OCI-LY1 (cell line): Measurements from ENCODE around the gene OR8B4.
"Not testable (repeated sequence)": the region's sequence is repeated elsewhere in the genome, so short reads cannot be mapped to it uniquely, and the experiment has no call there.

Experiments
- H2AFZ ChIP-seq: fragments of 200-600 bp; sonication (generic), shearing (Covaris generic); 2 replicates; pipeline ENCODE4 v1.6.0; 2014; ENCODE audit warnings: antibody characterized with exemption, mild to moderate bottlenecking, low read length
- H3F3A ChIP-seq: fragments of 200-600 bp; sonication (generic), shearing (Covaris generic); 2 replicates; pipeline ENCODE4 v1.6.0; 2014; ENCODE audit warnings: mild to moderate bottlenecking, antibody characterized with exemption, low read length, moderate library complexity; ENCODE audit not compliant: insufficient read depth
- H3K27ac ChIP-seq: fragments of 200-600 bp; sonication (generic); 2 replicates; pipeline ENCODE4 v1.5.1; 2014; ENCODE audit warnings: low read length, mixed run types, mild to moderate bottlenecking, low read depth; ENCODE audit not compliant: poor library complexity, severe bottlenecking
- H3K27me3 ChIP-seq: fragments of 200-600 bp; sonication (generic); 2 replicates; pipeline ENCODE4 v1.6.0; 2014; ENCODE audit warnings: antibody characterized with exemption, mild to moderate bottlenecking, low read length, moderate library complexity; ENCODE audit not compliant: insufficient read depth
- H3K36me3 ChIP-seq: fragments of 200-600 bp; sonication (generic); 2 replicates; pipeline ENCODE4 v1.6.1; 2014; ENCODE audit warnings: mild to moderate bottlenecking, antibody characterized with exemption, low read length, moderate library complexity, mixed read lengths; ENCODE audit not compliant: insufficient read depth
- H3K4me1 ChIP-seq: fragments of 200-600 bp; sonication (generic); 2 replicates; pipeline ENCODE4 v1.5.1; 2014; ENCODE audit warnings: mild to moderate bottlenecking, low read length, moderate library complexity; ENCODE audit not compliant: insufficient read depth, severe bottlenecking
- H3K4me2 ChIP-seq: fragments of 200-600 bp; sonication (generic), shearing (Covaris generic); 2 replicates; pipeline ENCODE4 v1.6.1; 2014; ENCODE audit warnings: low read length
- H3K4me3 ChIP-seq: fragments of 200-600 bp; sonication (generic); 2 replicates; pipeline ENCODE4 v1.5.1; 2014; ENCODE audit warnings: low read length, low read depth, mild to moderate bottlenecking, mixed read lengths; ENCODE audit not compliant: poor library complexity, severe bottlenecking
- H3K79me2 ChIP-seq: fragments of 200-600 bp; shearing (Covaris generic); 2 replicates; pipeline ENCODE4 v1.6.1; 2016; ENCODE audit warnings: mixed run types, low read length, mixed read lengths; ENCODE audit not compliant: insufficient read depth
- H3K9ac ChIP-seq: fragments of 200-600 bp; sonication (generic), shearing (Covaris generic); 2 replicates; pipeline ENCODE4 v1.6.1; 2014; ENCODE audit warnings: mild to moderate bottlenecking, low read length, mixed read lengths
- H3K9me2 ChIP-seq: fragments of 200-600 bp; sonication (generic), shearing (Covaris generic); 2 replicates; pipeline ENCODE4 v1.6.1; 2014; ENCODE audit warnings: low read depth, mild to moderate bottlenecking, low read length, mixed read lengths
- H3K9me3 ChIP-seq: fragments of 200-600 bp; shearing (Covaris generic); 2 replicates; pipeline ENCODE4 v1.6.1; 2014; ENCODE audit warnings: low read length, mixed read lengths
- H4K20me1 ChIP-seq: fragments of 200-600 bp; sonication (generic), shearing (Covaris generic); 2 replicates; pipeline ENCODE4 v1.6.0; 2016; ENCODE audit warnings: mild to moderate bottlenecking, low read length; ENCODE audit not compliant: insufficient read depth
- EZH2 ChIP-seq: fragments of 200-600 bp; sonication (generic), shearing (Covaris generic); IDR thresholded peaks from 2 replicates; pipeline ENCODE4 v1.8.0; 2017; ENCODE audit warnings: borderline replicate concordance, mixed run types, mild to moderate bottlenecking, antibody characterized with exemption, low read length, moderate library complexity, mixed read lengths
- TF ChIP-seq, protein P1 (sequence below): fragments of 200-600 bp; sonication (generic), shearing (Covaris generic); IDR thresholded peaks from 2 replicates; pipeline ENCODE4 v1.5.1; 2017; ENCODE audit warnings: mild to moderate bottlenecking, antibody characterized with exemption, low read length, moderate library complexity, mixed read lengths

Gene OR8B4

DNA sequence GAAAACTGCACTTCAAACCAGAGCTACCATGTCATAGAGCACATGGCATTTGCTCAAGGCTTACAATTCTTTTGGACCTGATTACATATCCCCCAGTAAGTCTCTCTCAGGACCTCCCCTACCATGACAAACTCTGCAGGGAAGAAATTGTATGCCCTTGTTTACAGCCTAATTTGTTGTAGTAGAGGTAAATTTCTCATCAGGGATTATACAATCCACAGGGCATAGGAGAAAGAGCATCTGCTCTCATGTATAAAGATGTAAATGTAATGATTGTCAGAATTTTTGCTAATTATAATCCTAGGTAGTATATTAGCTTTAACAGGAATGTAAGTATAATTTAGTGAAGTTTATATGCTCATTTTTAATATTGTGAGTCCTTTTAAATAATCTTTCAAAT is 25.7 kb downstream of the OR8B4 start, which contains the start of gene OR8B3:
TSS of gene OR8B3 (minus strand) at position 101 of the 400 bp plus-strand sequence. CDS start 1,673 bp downstream, outside the sequence.
- no peaks in the 10 kb centered on the region for H3K9me2 ChIP-seq
- H3K4me1 ChIP-seq: no peaks in the 10 kb centered on the region
- H3K79me2 ChIP-seq: no peaks in the 10 kb centered on the region
- no peaks in the 10 kb centered on the region for H3F3A ChIP-seq
- TF ChIP-seq EZH2: no peak
- H3K27me3 ChIP-seq: no peaks in the 10 kb centered on the region
- H4K20me1 ChIP-seq: no peaks in the 10 kb centered on the region
- H3K27ac ChIP-seq: no peak within 1 kb of the TSS
- no peaks in the 10 kb centered on the region for H3K36me3 ChIP-seq
- H3K4me2 ChIP-seq: no peak within 1 kb of the TSS
- H2AFZ ChIP-seq: no peak within 1 kb of the TSS
- no peak within 1 kb of the TSS for H3K9ac ChIP-seq
- H3K9me3 ChIP-seq: no peaks in the 10 kb centered on the region
- H3K4me3 ChIP-seq: no peak within 1 kb of the TSS

DNA sequence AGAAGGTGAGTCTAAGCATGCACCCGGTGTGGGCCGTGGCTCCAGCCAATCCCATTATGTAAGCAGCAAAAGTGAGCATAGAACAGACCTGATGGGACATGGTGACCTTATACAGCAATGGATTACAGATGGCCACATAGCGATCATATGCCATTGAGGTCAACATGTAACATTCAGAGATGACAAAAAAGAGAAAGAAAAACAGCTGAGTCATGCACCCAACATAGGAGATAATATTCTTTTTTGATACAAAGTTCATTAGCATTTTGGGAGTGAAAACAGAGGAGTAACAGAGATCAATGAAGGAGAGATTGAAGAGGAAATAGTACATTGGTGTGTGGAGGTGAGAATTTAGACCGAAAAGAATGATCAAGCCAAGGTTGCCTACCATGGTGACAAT is 27.8 kb downstream of the OR8B4 start:
- not testable (repeated sequence) for H3K79me2 ChIP-seq, H3K9me2 ChIP-seq, H3K27me3 ChIP-seq, H4K20me1 ChIP-seq, H3K9ac ChIP-seq, H3K4me3 ChIP-seq, H3K36me3 ChIP-seq, H3K9me3 ChIP-seq, H3F3A ChIP-seq, H3K27ac ChIP-seq, H3K4me1 ChIP-seq, H3K4me2 ChIP-seq, H2AFZ ChIP-seq

DNA sequence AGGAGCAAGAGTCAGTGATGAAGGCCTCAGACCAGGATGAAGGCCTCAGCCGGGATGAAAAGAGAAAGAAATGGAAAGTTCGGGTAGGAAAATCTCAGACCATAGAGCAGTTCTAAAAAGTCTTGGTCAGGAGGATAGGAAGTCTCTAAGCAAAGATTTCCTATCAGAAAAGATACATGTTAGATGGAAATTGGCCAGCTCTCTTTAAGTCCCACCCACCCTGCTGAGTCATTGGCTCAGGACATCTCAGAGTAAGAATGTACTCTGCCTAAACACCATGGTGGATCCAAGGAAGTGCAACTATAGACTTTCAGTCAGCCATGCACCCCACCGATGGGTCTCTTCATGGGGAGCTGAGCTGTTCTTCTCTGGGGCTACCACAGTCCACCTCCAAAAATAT is 30.3 kb downstream of the OR8B4 start:
- no peaks in the 10 kb centered on the region for H3K27me3 ChIP-seq
- no peak overlapping the region for H3K4me2 ChIP-seq
- no peak overlapping the region for H2AFZ ChIP-seq
- H3K36me3 ChIP-seq: no peaks in the 10 kb centered on the region
- no peaks in the 10 kb centered on the region for H3K4me1 ChIP-seq
- H3K4me3 ChIP-seq: no peak overlapping the region
- H3F3A ChIP-seq: no peaks in the 10 kb centered on the region
- no peak overlapping the region for H3K27ac ChIP-seq
- H4K20me1 ChIP-seq: no peaks in the 10 kb centered on the region
- TF ChIP-seq EZH2: no peak
- TF ChIP-seq, protein P1, sequence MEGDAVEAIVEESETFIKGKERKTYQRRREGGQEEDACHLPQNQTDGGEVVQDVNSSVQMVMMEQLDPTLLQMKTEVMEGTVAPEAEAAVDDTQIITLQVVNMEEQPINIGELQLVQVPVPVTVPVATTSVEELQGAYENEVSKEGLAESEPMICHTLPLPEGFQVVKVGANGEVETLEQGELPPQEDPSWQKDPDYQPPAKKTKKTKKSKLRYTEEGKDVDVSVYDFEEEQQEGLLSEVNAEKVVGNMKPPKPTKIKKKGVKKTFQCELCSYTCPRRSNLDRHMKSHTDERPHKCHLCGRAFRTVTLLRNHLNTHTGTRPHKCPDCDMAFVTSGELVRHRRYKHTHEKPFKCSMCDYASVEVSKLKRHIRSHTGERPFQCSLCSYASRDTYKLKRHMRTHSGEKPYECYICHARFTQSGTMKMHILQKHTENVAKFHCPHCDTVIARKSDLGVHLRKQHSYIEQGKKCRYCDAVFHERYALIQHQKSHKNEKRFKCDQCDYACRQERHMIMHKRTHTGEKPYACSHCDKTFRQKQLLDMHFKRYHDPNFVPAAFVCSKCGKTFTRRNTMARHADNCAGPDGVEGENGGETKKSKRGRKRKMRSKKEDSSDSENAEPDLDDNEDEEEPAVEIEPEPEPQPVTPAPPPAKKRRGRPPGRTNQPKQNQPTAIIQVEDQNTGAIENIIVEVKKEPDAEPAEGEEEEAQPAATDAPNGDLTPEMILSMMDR: no peak
- H3K9me2 ChIP-seq: no peaks in the 10 kb centered on the region
- no peaks in the 10 kb centered on the region for H3K79me2 ChIP-seq
- H3K9ac ChIP-seq: no peak overlapping the region
- no peaks in the 10 kb centered on the region for H3K9me3 ChIP-seq

DNA sequence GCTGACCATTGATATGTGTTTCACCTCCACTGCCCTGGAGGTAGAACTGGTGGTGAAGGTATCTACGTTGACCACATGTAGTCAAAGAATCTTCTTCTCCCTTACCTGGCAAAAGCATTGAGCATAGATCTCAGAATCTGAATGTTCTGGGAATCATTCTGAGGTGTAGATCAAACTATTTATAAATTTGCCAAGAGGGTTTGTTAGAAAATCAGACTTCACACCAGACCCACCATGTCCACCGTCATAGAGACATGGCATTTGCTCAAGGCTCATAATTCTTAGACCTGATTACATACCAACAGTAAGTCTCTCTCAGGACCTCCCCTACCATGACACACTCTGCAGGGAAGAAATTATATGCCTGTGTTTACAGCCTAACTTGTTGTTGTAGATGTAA is 40.3 kb downstream of the OR8B4 start, which contains the start of gene OR8B2:
TSS of gene OR8B2 (minus strand) at position 101 of the 400 bp plus-strand sequence. CDS start 1,156 bp downstream, outside the sequence.
- Histone ChIP-seq H2AFZ (no peak within 1 kb of the TSS), H3K9ac (no peak within 1 kb of the TSS), H3K36me3 (no peaks in the 10 kb centered on the region), H3K9me3 (no peaks in the 10 kb centered on the region), H3K27me3 (no peaks in the 10 kb centered on the region), H3K79me2 (no peaks in the 10 kb centered on the region), H3K9me2 (no peaks in the 10 kb centered on the region), H3K4me2 (no peak within 1 kb of the TSS), H3K27ac (no peak within 1 kb of the TSS), H3F3A (no peaks in the 10 kb centered on the region), H4K20me1 (no peaks in the 10 kb centered on the region), H3K4me3 (no peak within 1 kb of the TSS), H3K4me1 (no peaks in the 10 kb centered on the region)
- no peak for TF ChIP-seq EZH2
- TF ChIP-seq, protein P1: no peak

DNA sequence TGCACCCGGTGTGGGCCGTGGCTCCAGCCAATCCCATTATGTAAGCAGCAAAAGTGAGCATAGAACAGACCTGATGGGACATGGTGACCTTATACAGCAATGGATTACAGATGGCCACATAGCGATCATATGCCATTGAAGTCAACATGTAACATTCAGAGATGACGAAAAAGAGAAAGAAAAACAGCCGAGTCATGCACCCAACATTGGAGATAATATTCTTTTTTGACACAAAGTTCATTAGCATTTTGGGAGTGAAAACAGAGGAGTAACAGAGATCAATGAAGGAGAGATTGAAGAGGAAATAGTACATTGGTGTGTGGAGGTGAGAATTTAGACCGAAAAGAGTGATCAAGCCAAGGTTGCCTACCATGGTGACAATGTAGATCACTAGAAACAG is 41.8 kb downstream of the OR8B4 start:
- not testable (repeated sequence) for H3K4me1 ChIP-seq, H3K27me3 ChIP-seq, H3K4me2 ChIP-seq, H3K27ac ChIP-seq, H3K9me2 ChIP-seq, H3K9me3 ChIP-seq, H3K4me3 ChIP-seq, H4K20me1 ChIP-seq, H2AFZ ChIP-seq, H3K36me3 ChIP-seq, H3K9ac ChIP-seq, H3K79me2 ChIP-seq, H3F3A ChIP-seq
